GM19193 (cell line): ENCODE data around the gene HGD.

Experiments used
- POLR2A ChIP-seq: IDR thresholded peaks from 4 replicates; pipeline ENCODE4 v1.6.1; 2011; ENCODE audit not compliant: insufficient read depth, insufficient read length; ENCODE audit errors: extremely low read depth

The HGD gene

GRCh38 chr3:120683671-120684301, 1.7 kb upstream of the HGD start:
- TF ChIP-seq POLR2A = no peak

GRCh38 chr3:120683213-120683612, 1.2 kb upstream of the HGD start:
- no peak for TF ChIP-seq POLR2A

DNA sequence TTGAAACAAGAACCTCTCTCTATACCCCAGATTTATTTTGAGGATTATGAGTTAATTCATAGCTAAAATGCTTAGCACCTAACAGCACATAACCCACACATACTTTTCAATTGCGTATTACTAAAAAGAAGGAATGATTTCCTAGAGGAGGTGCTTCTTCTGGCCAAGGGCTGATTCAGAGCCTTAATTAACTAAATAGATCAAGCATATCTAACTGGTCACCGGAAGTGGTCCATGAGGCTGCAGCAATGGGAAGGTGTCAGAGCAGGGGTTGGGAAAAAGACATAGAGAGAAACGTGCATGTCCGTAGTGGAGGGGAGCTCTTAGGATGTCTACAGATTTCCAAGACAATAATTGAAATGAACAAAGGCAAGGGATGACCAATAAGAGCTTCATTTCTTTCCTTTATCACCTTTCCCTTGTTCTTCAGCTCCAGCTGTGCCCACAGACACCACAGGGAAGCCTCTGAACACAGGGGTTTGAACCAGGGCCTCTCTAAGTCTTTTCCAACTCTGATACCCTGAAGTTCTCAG, 467 bp downstream of the HGD start:
- TF ChIP-seq POLR2A = no peak

DNA sequence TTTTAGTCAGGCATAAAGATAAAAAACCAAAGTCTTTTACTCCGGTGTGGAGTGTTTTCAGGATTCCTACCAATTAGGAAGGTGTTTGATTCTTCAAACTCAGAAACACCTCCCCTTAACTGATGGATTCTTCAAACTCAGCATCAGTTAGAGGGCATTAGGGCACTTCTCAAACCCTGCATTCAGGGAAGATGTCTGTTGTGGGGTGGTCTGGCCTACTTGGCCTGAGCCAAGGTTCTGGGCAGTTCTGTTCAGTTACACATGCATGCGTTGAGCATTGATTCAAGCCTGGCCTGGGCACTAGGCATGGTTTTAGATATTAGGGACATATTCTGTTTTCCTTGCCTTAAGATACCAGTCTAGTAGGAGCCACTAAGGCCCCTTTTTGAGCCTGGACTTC, 1.0 kb downstream of the HGD start:
- no peak for TF ChIP-seq POLR2A

GRCh38 chr3:120680193-120680894, 1.7 kb downstream of the HGD start:
- TF ChIP-seq POLR2A = no peak

GRCh38 chr3:120678984-120679383, 3.1 kb downstream of the HGD start:
- no peak for TF ChIP-seq POLR2A

- no peak for TF ChIP-seq POLR2A
These were observed 3.6 kb downstream of the HGD start for GRCh38 chr3:120678331-120678947.

DNA sequence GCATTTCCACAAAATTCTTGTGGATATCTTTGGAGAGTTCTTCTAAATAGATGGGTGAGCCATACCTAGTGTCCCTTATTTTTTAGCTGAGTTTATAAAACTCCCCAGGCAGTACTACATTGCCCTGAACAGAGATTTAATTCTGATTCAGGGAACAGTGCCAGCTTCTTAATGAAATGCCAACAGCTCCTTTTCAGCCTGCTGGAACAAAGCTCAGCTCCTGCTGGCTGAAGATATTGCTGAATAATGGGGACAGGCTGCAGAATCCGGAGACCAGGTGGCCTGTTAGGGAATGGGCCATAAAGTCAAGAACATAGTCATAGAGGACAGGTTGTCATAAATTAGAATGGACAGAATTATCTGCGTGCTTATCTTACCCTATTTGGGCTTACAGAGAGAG, 8.9 kb downstream of the HGD start:
- no peak for TF ChIP-seq POLR2A

DNA sequence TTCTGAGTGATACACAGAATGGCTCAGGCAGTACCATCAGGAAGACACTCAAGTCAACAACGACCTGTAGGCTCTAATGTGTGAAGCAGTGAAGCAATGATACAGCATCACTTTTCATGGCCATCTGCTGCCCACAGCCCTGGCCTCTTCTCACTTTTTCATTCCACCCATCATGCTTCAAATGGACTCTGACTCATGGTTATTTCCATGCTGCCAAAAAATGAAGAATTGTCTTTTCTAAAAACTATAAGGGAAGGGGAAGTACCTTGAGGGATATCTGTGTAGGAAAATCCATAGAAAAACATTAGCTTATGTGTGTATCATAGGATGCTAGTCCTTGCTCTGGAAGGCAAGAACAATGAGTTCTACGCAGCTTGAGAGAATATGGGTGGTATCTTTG, 11.5 kb downstream of the HGD start:
- TF ChIP-seq POLR2A = no peak

DNA sequence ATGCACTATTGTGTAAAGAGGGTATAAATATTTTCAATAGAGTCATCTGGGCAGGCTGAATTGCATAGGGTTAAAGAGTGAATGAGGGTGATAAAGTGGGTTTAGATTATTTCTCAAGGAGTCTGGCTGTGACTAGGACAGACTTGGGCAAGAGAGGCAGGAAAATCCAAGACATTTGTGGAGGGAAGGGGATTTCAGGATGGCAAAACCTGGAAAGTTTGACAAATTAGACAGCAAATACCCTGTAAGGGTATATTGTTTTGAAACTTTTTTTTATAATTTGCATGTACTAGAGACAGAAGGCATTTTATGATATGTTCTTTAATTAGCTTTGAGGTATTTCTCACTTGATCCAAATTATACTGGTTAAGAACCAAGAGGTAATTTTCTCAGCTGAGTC, 17.1 kb downstream of the HGD start:
- TF ChIP-seq POLR2A = no peak

GRCh38 chr3:120661945-120662344, 20.1 kb downstream of the HGD start:
- no peak for TF ChIP-seq POLR2A

DNA sequence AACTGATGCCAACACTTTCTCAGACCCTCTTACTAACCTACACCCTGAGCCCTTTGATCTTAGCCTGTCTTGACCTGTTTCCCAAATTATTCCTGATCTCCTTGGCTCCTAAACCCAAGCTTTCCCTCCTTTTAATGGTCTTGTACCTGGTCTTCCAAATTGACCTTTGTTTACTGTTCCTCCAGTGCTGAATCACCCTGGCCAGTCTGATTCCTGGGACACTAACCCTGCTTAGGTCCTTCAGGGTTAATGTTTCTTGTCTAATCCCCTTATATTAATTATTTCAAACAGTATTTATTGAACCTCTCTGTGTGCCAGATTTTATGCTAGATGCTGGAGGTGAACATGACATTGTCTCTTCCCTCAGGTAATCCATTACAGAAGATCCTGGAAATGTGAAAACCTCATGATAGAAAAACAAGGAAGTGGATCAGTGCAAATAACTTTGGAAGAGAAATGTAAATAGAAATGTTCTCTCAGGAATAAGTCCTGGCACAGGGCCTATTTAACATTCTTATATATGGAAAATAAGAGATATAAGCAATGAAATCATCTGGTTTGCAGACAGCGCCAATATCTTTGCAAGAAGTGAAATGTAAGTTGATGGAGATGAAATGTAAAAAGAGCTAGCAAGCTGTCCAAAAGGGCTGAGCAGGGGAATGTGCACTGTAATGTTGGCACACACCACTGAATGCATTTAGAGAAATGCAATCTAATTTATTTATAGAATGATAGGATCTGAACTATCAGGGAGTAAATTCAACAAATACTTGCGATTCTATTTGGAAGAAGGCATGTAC, 20.7 kb downstream of the HGD start:
- TF ChIP-seq POLR2A = no peak

DNA sequence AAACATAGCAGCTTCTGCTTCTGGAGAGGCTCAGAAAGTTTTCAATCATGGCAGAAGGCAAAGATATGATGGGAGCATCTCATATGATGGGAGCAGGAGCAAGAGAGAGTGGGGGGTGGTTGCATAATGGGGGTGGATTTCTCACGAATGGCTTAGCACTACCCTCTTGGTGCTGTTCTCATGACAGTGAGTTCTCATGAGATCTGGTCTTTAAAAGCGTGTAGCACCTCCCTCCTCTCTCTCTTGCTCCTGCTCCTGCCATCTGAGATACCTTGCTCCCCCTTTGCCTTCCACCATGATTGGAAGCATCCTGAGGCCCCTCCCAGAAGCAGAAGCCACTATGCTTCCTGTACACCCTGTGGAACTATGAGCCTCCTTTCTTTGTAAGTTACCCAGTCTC, 22.2 kb downstream of the HGD start:
- no peak for TF ChIP-seq POLR2A

GRCh38 chr3:120659285-120659684, 22.8 kb downstream of the HGD start:
- TF ChIP-seq POLR2A = no peak

- no peak for TF ChIP-seq POLR2A
These were observed 29.0 kb downstream of the HGD start for GRCh38 chr3:120652896-120653545.
